Panc1 (cell line): ENCODE results near the gene TRIM28.

Experiments used
- CTCF ChIP-seq: fragments of 450-650 bp; IDR thresholded peaks from 2 replicates; pipeline ENCODE4 v1.5.1; 2017; ENCODE audit warnings: mild to moderate bottlenecking
- SIN3A ChIP-seq: IDR thresholded peaks from 2 replicates; pipeline ENCODE4 v1.6.1; 2012; ENCODE audit warnings: low read depth, mild to moderate bottlenecking, low read length, moderate library complexity, borderline replicate concordance; ENCODE audit not compliant: insufficient read depth
- TCF7L2 ChIP-seq: IDR thresholded peaks from 2 replicates; pipeline ENCODE4 v1.6.1; 2011; ENCODE audit warnings: mild to moderate bottlenecking, low read depth, low read length, inconsistent platforms
- TF ChIP-seq, protein P1 (sequence below), 2 experiments: IDR thresholded peaks; 2 replicates each; pipeline ENCODE4 v1.6.1; 2011 to 2012; ENCODE audit warnings: low read depth in 2 of 2, control low read depth in 1 of 2, low read length in 1 of 2, mild to moderate bottlenecking in 1 of 2, moderate library complexity in 1 of 2; ENCODE audit not compliant: insufficient read depth in 1 of 2

- no peak for TF ChIP-seq CTCF
- TF ChIP-seq TCF7L2: no peak
- TF ChIP-seq, protein P1, sequence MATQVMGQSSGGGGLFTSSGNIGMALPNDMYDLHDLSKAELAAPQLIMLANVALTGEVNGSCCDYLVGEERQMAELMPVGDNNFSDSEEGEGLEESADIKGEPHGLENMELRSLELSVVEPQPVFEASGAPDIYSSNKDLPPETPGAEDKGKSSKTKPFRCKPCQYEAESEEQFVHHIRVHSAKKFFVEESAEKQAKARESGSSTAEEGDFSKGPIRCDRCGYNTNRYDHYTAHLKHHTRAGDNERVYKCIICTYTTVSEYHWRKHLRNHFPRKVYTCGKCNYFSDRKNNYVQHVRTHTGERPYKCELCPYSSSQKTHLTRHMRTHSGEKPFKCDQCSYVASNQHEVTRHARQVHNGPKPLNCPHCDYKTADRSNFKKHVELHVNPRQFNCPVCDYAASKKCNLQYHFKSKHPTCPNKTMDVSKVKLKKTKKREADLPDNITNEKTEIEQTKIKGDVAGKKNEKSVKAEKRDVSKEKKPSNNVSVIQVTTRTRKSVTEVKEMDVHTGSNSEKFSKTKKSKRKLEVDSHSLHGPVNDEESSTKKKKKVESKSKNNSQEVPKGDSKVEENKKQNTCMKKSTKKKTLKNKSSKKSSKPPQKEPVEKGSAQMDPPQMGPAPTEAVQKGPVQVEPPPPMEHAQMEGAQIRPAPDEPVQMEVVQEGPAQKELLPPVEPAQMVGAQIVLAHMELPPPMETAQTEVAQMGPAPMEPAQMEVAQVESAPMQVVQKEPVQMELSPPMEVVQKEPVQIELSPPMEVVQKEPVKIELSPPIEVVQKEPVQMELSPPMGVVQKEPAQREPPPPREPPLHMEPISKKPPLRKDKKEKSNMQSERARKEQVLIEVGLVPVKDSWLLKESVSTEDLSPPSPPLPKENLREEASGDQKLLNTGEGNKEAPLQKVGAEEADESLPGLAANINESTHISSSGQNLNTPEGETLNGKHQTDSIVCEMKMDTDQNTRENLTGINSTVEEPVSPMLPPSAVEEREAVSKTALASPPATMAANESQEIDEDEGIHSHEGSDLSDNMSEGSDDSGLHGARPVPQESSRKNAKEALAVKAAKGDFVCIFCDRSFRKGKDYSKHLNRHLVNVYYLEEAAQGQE (IDR thresholded peaks at IDR 0.05; ENCODE audit: insufficient read depth in 1 of 2, low read depth in 2 of 2, low read length in 1 of 2): no peak
- TF ChIP-seq SIN3A: no peak
Measured at GRCh38 chr19:58498316-58499020, 45.4 kb upstream of the TRIM28 start.
